Left ventricle myocardium inferior (tissue), 1 donor: ENCODE measurements around the gene UPK2. TPM values are rescaled to one million over a fixed set of nuclear protein-coding genes. Genes with fewer than 3 reads are reported as not detected.

Experiments
- DNase-seq: peaks from one replicate; pipeline ENCODE4 v3.0.0-alpha.2; 2020
- H3K27ac ChIP-seq: fragments of 200-600 bp; replicated peaks from 2 replicates; pipeline ENCODE4 v1.8.0; 2021
- H3K27me3 ChIP-seq: fragments of 200-600 bp; 2 replicates; pipeline ENCODE4 v1.8.0; 2021; ENCODE audit warnings: low read depth
- H3K36me3 ChIP-seq: fragments of 200-600 bp; 2 replicates; pipeline ENCODE4 v1.8.0; 2021
- H3K4me1 ChIP-seq: fragments of 200-600 bp; 2 replicates; pipeline ENCODE4 v1.8.0; 2021
- H3K4me3 ChIP-seq: fragments of 200-600 bp; 2 replicates; pipeline ENCODE4 v1.8.0; 2021; ENCODE audit warnings: mild to moderate bottlenecking, moderate library complexity
- H3K9me3 ChIP-seq: fragments of 200-600 bp; replicated peaks from 2 replicates; pipeline ENCODE4 v1.8.0; 2021
- intact Hi-C: fragments of 100-400 bp; cut with micrococcal nuclease; formaldehyde crosslinking; loops from one replicate; pipeline ENCODE4 v1.11.0; 2022
- total RNA-seq: library from RNA; stranded (reverse); fragmentation: NEBNext Ultra II Directional; extraction: Animal tissue kit (Norgen Biotek cat#: 25700); gene quantifications from one replicate; pipeline ENCODE4 v1.2.1, GENCODE V29; 2021
- TF ChIP-seq, protein P1 (sequence below): fragments of 200-600 bp; IDR thresholded peaks from 2 replicates; pipeline ENCODE4 v1.8.0; 2021; ENCODE audit warnings: antibody characterized with exemption, mild to moderate bottlenecking, borderline replicate concordance
- donor health status: DM: no; HTN: yes; CAD: no; lungs with severe emphysema.

UPK2 gene
- total RNA-seq, 1 donor from 2014 or later, result not detected

DNA sequence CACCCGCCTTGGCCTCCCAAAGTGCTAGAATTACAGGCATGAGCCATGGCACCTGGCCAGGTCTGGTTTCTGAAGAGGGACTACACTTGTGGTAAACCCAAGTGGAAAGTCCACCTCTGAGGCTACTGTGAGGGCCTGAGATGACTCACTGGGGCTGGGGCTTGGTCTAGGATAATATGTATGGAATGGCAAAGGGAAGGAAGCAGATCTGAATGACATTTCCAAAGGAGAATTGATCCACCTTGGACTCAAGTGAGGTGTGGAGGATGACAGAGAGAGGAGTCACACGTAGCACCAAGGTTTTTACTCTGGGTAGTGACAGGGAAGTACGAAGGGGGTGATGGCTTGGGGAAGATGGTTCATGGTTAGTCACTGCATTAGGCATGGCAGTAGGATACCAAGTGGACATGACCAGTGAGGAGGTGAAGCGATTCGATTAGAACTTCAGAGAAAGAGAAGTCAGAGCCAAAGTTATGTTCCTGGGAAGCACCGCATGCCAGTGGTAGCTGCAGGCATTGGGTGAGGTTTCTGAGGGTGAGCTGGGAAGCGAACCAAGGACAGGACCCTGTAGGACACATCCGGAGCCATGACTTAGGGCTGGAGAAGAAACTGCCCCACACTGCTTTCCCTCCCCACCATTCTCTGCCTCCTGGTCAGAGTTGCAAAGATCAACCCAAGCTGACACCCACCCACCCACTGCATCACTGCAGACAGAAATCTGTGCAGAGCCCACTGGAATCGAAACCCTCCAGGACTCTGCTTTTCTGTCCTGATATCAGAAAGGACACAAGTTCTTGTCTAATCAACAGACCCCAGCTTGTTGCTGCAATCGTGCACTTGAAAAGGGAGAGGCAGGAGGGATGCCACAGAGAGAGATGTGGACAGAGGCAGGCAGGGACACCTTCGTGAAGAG is 17.4 kb upstream of the UPK2 start:
- Histone ChIP-seq H3K4me3 (no peak overlapping the region), H3K36me3 (no peaks in the 10 kb centered on the region), H3K27me3 (peaks cover 57% of the 10 kb centered on the region), H3K4me1 (peaks cover 4% of the 10 kb centered on the region), H3K9me3 (no peaks in the 10 kb centered on the region), H3K27ac (no peak overlapping the region)
- DNase-seq, result no peak
- intact Hi-C loops, result no loop called here
- TF ChIP-seq, protein P1, sequence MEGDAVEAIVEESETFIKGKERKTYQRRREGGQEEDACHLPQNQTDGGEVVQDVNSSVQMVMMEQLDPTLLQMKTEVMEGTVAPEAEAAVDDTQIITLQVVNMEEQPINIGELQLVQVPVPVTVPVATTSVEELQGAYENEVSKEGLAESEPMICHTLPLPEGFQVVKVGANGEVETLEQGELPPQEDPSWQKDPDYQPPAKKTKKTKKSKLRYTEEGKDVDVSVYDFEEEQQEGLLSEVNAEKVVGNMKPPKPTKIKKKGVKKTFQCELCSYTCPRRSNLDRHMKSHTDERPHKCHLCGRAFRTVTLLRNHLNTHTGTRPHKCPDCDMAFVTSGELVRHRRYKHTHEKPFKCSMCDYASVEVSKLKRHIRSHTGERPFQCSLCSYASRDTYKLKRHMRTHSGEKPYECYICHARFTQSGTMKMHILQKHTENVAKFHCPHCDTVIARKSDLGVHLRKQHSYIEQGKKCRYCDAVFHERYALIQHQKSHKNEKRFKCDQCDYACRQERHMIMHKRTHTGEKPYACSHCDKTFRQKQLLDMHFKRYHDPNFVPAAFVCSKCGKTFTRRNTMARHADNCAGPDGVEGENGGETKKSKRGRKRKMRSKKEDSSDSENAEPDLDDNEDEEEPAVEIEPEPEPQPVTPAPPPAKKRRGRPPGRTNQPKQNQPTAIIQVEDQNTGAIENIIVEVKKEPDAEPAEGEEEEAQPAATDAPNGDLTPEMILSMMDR, result no peak

DNA sequence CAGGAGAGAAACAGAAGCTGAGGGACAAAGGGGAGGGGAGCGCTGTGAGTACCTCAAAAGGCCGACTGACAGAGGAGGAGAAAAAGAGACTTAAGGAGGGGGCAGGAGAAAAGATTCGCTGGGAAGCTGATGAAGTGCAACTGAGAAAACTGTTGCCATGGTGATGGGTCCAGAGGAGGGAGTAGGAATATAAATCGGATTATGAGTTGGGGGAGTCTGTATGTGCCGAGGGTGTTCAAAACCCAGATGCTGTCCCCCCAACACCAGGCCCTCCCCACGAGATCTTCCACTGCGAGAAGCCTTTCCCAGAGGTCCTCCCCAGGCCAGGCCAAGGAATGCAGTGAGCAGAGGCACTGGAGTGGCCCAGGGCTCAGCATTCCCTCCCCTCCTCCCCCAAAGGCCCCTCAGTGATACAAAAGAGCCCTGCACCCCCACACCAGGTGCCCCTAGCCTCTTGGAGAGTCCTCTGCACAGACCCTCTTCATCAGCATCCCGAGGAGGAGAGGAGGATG is 16.6 kb upstream of the UPK2 start:
- no peak overlapping the region for H3K4me3 ChIP-seq
- H3K27ac ChIP-seq, result no peak overlapping the region
- no peak for DNase-seq
- TF ChIP-seq, protein P1, result no peak
- intact Hi-C loops, result no loop called here
- no peaks in the 10 kb centered on the region for H3K4me1 ChIP-seq
- H3K9me3 ChIP-seq, result no peaks in the 10 kb centered on the region
- peaks cover 65% of the 10 kb centered on the region for H3K27me3 ChIP-seq
- no peaks in the 10 kb centered on the region for H3K36me3 ChIP-seq

DNA sequence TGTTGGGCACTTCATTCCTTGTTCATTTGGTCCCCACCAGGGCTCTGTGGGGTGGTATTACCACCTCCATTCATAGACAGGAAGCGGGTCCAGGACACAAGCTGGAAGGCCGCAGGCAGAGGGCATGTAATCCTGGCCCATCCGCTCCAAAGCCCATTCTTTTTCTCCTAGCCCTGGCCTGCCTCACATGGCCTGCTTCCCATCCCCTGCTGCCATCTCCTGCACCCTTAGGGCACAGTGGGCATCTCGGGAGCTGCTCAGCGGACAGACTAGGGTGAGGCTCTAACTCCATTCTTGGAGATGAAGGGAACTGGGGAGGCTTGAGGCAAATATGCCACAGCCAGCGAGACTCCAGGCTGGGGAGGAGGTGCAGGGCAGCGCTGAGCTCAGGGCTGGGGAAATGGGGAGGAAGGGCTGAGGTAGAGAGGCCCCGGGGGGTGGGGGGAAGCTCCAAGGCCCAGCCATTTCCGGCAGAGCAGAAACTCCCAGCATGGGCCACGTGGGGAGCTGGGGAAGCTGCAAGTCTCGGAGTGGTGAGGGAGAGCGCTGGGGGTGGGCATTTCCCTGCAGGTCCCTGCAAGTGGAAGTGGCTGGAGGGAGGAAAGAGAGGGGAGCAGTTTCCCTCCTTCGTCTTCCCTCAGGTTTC is 16.0 kb upstream of the UPK2 start:
- no peak overlapping the region for H3K4me3 ChIP-seq
- no peaks in the 10 kb centered on the region for H3K36me3 ChIP-seq
- intact Hi-C loops, result no loop called here
- peaks cover 70% of the 10 kb centered on the region for H3K27me3 ChIP-seq
- TF ChIP-seq, protein P1, result no peak
- DNase-seq, result no peak
- no peaks in the 10 kb centered on the region for H3K9me3 ChIP-seq
- no peak overlapping the region for H3K27ac ChIP-seq
- H3K4me1 ChIP-seq, result no peaks in the 10 kb centered on the region

DNA sequence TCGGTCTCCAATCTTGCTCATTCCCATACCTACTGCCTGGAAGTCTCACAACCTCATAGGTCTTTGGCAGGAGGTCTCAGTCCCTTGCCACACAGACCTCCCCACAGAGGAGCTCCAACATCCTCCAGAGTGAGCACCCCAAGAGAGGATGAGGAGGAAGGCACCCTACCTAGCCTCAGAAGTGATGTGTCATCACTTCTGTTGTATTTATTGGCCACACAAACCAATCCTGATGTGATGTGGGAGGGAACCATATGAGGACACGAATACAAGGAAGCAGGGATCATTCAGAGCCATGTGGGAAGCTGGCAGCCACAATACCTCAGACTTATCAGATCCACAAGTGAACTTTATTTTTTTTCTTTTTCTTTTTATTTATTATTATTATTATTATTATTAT is 9.0 kb upstream of the UPK2 start:
- no peak for DNase-seq
- no peak overlapping the region for H3K4me3 ChIP-seq
- TF ChIP-seq, protein P1, result no peak
- no peaks in the 10 kb centered on the region for H3K36me3 ChIP-seq
- peaks cover 52% of the 10 kb centered on the region for H3K27me3 ChIP-seq
- no peak overlapping the region for H3K27ac ChIP-seq
- H3K9me3 ChIP-seq, result no peaks in the 10 kb centered on the region
- H3K4me1 ChIP-seq, result no peaks in the 10 kb centered on the region
- intact Hi-C loops, result no loop called here

DNA sequence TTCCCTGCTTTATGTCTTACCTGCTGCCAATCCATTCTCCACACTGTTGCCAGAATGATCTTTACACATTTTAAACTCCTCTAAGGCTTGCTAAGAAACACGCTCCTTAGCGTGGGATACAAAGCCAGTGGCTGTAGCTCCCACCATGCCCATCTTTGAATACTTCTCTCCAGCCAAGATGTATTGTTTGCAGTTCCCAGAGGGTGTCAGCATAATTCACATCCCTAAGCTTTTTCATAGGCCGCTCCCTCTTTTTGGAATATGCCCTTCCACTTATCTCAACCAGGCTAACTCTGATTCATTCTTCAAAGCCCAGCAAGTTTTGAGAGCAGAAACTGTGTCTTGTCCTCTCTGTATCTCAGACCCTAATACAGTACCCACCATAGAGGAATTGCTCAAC is 8.1 kb upstream of the UPK2 start:
- Histone ChIP-seq H3K9me3 (no peaks in the 10 kb centered on the region), H3K36me3 (no peaks in the 10 kb centered on the region), H3K4me1 (no peaks in the 10 kb centered on the region), H3K27ac (no peak overlapping the region), H3K4me3 (no peak overlapping the region), H3K27me3 (peaks cover 53% of the 10 kb centered on the region)
- no peak for DNase-seq
- TF ChIP-seq, protein P1, result no peak
- intact Hi-C loops, result no loop called here
